Measurements from ENCODE around the gene RPS16. TPM values are rescaled to one million over a fixed set of nuclear protein-coding genes. Genes with fewer than 3 reads are reported as not detected.
A peak's percentile ranks its signal among the peaks of the same experiment; 100 is the strongest.

The RPS16 gene
- total and polyA plus RNA-seq, 2 of the 13 experiments (the other 11 are each of a cell fraction or from before 2014, with no cell fraction given): 488 to 2,583 TPM

DNA sequence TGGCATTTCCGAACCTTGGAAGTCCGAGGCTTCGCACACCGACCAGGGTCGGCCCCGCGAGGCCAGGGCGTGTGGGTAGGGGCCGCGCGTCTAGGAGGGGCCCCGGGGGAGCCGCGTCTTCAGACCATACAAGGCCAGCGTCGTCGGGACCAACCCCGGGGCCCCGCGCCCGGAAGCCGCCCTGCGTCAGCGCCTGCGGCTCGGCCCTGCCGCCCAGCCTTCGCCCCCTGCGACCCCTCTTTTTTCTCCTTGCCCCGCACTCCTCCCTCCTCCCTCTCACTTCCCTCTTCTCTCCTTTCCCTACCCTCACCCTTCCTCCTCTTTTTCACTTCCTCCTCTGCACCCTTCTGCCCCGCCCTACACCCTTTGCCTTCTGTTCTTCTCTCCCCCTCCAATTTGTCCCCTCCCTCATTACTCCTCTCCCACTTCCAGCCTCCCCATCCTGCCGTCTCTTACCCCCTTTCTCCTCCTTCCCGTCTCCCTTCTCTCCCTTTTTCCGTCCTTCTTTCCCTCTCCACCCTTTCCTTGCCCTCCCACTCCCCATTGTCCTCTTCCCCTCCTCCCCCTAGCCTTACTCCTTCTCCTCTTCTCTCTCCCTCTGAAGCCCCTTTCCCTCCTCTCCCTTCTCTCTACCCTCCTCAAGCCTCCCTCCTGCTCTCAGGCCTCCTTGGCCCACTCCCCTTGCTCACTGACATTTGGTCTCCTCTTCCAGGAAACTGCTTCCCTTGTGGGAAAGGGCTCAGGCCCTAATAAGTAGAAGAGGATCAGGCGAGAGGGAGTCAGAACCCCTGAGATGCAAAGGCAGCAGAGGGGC, 25.5 kb downstream of the RPS16 start (continued):
- no peak for TF ChIP-seq MXD4 (CRISPR knock-in tag; IDR thresholded peaks at IDR 0.05)
- no peak for TF ChIP-seq TCF12 (IDR thresholded peaks at IDR 0.05)
- TF ChIP-seq TCF12 (CRISPR knock-in tag; IDR thresholded peaks at IDR 0.05): no peak
- no peak for TF ChIP-seq KDM5A (IDR thresholded peaks at IDR 0.05; ENCODE audit: borderline replicate concordance, low read length)
- TF ChIP-seq, protein P1, sequence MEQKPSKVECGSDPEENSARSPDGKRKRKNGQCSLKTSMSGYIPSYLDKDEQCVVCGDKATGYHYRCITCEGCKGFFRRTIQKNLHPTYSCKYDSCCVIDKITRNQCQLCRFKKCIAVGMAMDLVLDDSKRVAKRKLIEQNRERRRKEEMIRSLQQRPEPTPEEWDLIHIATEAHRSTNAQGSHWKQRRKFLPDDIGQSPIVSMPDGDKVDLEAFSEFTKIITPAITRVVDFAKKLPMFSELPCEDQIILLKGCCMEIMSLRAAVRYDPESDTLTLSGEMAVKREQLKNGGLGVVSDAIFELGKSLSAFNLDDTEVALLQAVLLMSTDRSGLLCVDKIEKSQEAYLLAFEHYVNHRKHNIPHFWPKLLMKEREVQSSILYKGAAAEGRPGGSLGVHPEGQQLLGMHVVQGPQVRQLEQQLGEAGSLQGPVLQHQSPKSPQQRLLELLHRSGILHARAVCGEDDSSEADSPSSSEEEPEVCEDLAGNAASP (CRISPR knock-in tag; IDR thresholded peaks at IDR 0.05; ENCODE audit: borderline replicate concordance): 0 out of 2 replicates have a peak, but pooled peaks have one; percentile 29
- no peak for TF ChIP-seq PAWR (CRISPR knock-in tag; IDR thresholded peaks at IDR 0.05; ENCODE audit: borderline replicate concordance)
- no peak for TF ChIP-seq ZNF879 (CRISPR knock-in tag; IDR thresholded peaks at IDR 0.05)
- no peak for TF ChIP-seq IKZF4 (CRISPR knock-in tag; IDR thresholded peaks at IDR 0.05; ENCODE audit: borderline replicate concordance, low read depth, not compliant biosample characterization)
- TF ChIP-seq HIVEP1 (CRISPR knock-in tag; IDR thresholded peaks at IDR 0.05): no peak
- TF ChIP-seq ARNT2 (CRISPR knock-in tag; IDR thresholded peaks at IDR 0.05; ENCODE audit: low read depth): 0 out of 2 replicates have a peak, but pooled peaks have one; percentile 16
- TF ChIP-seq ZNF260 (CRISPR knock-in tag; IDR thresholded peaks at IDR 0.05; ENCODE audit: borderline replicate concordance, low read depth): no peak
- no peak for TF ChIP-seq PAF1 (CRISPR knock-in tag; IDR thresholded peaks at IDR 0.05)
- no peak for TF ChIP-seq ZNF550 (CRISPR knock-in tag; IDR thresholded peaks at IDR 0.05; ENCODE audit: borderline replicate concordance)
- TF ChIP-seq ZNF782 (CRISPR knock-in tag; IDR thresholded peaks at IDR 0.05; ENCODE audit: borderline replicate concordance): peak; percentile 36; the same call in 1 of the 2 replicates
- no peak for TF ChIP-seq ZNF567 (CRISPR knock-in tag; IDR thresholded peaks at IDR 0.05; ENCODE audit: borderline replicate concordance)
- no peak for TF ChIP-seq ZNF678 (CRISPR knock-in tag; IDR thresholded peaks at IDR 0.05)
- TF ChIP-seq RFXAP (CRISPR knock-in tag; IDR thresholded peaks at IDR 0.05; ENCODE audit: borderline replicate concordance): no peak
- no peak for TF ChIP-seq ZNF382 (CRISPR knock-in tag; IDR thresholded peaks at IDR 0.05; ENCODE audit: borderline replicate concordance)
- TF ChIP-seq TBX2 (CRISPR knock-in tag; IDR thresholded peaks at IDR 0.05; ENCODE audit: borderline replicate concordance): peak; percentile 68
- no peak for TF ChIP-seq ZNF773 (CRISPR knock-in tag; IDR thresholded peaks at IDR 0.05; ENCODE audit: borderline replicate concordance)
- no peak for TF ChIP-seq ZNF570 (CRISPR knock-in tag; IDR thresholded peaks at IDR 0.05; ENCODE audit: borderline replicate concordance)
- TF ChIP-seq NFATC3 (CRISPR knock-in tag; IDR thresholded peaks at IDR 0.05): no peak
- TF ChIP-seq, protein P2, sequence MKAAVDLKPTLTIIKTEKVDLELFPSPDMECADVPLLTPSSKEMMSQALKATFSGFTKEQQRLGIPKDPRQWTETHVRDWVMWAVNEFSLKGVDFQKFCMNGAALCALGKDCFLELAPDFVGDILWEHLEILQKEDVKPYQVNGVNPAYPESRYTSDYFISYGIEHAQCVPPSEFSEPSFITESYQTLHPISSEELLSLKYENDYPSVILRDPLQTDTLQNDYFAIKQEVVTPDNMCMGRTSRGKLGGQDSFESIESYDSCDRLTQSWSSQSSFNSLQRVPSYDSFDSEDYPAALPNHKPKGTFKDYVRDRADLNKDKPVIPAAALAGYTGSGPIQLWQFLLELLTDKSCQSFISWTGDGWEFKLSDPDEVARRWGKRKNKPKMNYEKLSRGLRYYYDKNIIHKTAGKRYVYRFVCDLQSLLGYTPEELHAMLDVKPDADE (CRISPR knock-in tag; IDR thresholded peaks at IDR 0.05): no peak
- TF ChIP-seq KDM1A (CRISPR knock-in tag; IDR thresholded peaks at IDR 0.05): no peak
- no peak for TF ChIP-seq JDP2 (CRISPR knock-in tag; IDR thresholded peaks at IDR 0.05; ENCODE audit: borderline replicate concordance)
- TF ChIP-seq ZNF792 (CRISPR knock-in tag; IDR thresholded peaks at IDR 0.05): no peak
- TF ChIP-seq, protein P3, sequence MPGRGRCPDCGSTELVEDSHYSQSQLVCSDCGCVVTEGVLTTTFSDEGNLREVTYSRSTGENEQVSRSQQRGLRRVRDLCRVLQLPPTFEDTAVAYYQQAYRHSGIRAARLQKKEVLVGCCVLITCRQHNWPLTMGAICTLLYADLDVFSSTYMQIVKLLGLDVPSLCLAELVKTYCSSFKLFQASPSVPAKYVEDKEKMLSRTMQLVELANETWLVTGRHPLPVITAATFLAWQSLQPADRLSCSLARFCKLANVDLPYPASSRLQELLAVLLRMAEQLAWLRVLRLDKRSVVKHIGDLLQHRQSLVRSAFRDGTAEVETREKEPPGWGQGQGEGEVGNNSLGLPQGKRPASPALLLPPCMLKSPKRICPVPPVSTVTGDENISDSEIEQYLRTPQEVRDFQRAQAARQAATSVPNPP (CRISPR knock-in tag; IDR thresholded peaks at IDR 0.05): no peak
- no peak; the same call in 1 of the 2 replicates for TF ChIP-seq MEIS2 (CRISPR knock-in tag; IDR thresholded peaks at IDR 0.05)
- TF ChIP-seq BRD4 (CRISPR knock-in tag; IDR thresholded peaks at IDR 0.05): no peak

Measured in HepG2 (cell line).